Psoas muscle (tissue), 8 donors: ENCODE results near the gene MGAT3. TPM values are rescaled to one million over a fixed set of nuclear protein-coding genes. Genes with fewer than 3 reads are reported as not detected.

Source experiments
- ATAC-seq, 4 donors: fragments of 200-7000 bp; cut with Tn5 transposase; one replicate each; pipeline ENCODE4 v1.9.1; 2020; ENCODE audit warnings: moderate library complexity in 3 of 4, mild to moderate bottlenecking in 2 of 4
- DNase-seq, 2 donors: peaks; one replicate each; pipeline ENCODE4 v3.0.0-alpha.2; 2020
- H3K27ac ChIP-seq: fragments of 200-600 bp; one replicate; pipeline ENCODE4 v1.8.0; 2022
- H3K27me3 ChIP-seq, 3 donors: fragments of 200-600 bp in 1 of 3; one replicate each; pipeline versions ENCODE4 v1.6.1 to v1.8.0; 2013 to 2022; ENCODE audit warnings: low read length in 2 of 3, mild to moderate bottlenecking in 2 of 3, moderate library complexity in 1 of 3; ENCODE audit not compliant: insufficient read depth in 3 of 3
- H3K36me3 ChIP-seq, 2 donors: fragments of 200-600 bp in 1 of 2; one replicate each; pipeline versions ENCODE4 v1.6.1 to v1.8.0; 2013 to 2022; ENCODE audit warnings: low read depth in 1 of 2, mild to moderate bottlenecking in 1 of 2, moderate library complexity in 1 of 2; ENCODE audit not compliant: insufficient read depth in 1 of 2
- H3K4me1 ChIP-seq: fragments of 200-600 bp; one replicate; pipeline ENCODE4 v1.8.0; 2022
- H3K4me3 ChIP-seq: fragments of 200-600 bp; one replicate; pipeline ENCODE4 v1.8.0; 2022; ENCODE audit warnings: mild to moderate bottlenecking
- H3K9me3 ChIP-seq: fragments of 200-600 bp; one replicate; pipeline ENCODE4 v1.8.0; 2022
- WGBS, 3 donors: extraction: QIAGEN DNeasy Blood & Tissue Kit; methylation state at CpG; one replicate each; pipeline versions ENCODE4 v1.1.6 to v1.1.7; 2013; 5-methylcytosine and 5-hydroxymethylcytosine counted together
- intact Hi-C, 2 donors: fragments of 100-400 bp; cut with DNase I; formaldehyde crosslinking; loops; one replicate each; pipeline versions ENCODE4 v1.11.0 to v1.14.2; 2022
- polyA plus RNA-seq, 3 donors: library from polyadenylated mRNA; stranded (reverse); fragments of 200-250 nt; gene quantifications; one replicate each; pipeline ENCODE4 v1.2.3, GENCODE V29; 2013
- total RNA-seq, 4 donors: library from RNA; stranded (reverse); fragmentation: NEBNext Ultra II Directional in 2 of 4; extraction: Animal tissue kit (Norgen Biotek cat#: 25700) in 2 of 4; gene quantifications; one replicate each; pipeline versions ENCODE4 v1.2.1 to v1.2.4, GENCODE V29; 2021 to 2023
- TF ChIP-seq, protein P1 (sequence below): fragments of 200-600 bp; IDR thresholded peaks from one replicate; pipeline ENCODE4 v1.8.0; 2022; ENCODE audit warnings: antibody characterized with exemption
- donor health status: healthy with polysubstance abuse.
- donor health status: DM: no; HTN: no; CAD: no; lungs with moderate emphysema.
- donor health status: Bipolar disorder and iron deficiency.
- donor health status: healthy.
- donor health status: DM: yes; HTN: yes; CAD: no.
- donor health status: DM: no; HTN: no; CAD: no.
- donor health status: DM: no; HTN: no; CAD: no.
- donor health status: DM: yes; HTN: yes; CAD: no.

Gene MGAT3
- total and polyA plus RNA-seq, 7 donors = 0.53 to 2.2 (median 1.4) TPM

DNA sequence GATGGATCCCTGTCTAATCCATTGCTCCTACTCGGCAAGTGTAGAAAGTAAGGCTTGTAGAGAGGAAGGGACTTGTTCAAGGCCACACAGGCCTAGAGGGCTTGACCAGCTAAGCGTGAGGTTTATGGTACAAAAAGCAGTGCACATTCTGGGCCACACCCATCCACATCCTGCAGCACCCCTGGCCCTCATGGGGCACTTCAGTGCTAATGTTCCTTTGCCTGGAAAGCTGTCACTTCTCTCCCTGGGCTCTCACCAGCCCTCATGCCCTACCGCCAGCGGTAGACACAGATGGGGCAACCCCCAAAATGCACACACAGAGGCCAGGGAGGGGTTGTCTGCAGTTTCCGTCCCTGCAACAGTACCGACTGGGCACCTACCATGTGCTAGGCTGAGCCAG, 7.1 kb upstream of the MGAT3 start:
- TF ChIP-seq, protein P1, sequence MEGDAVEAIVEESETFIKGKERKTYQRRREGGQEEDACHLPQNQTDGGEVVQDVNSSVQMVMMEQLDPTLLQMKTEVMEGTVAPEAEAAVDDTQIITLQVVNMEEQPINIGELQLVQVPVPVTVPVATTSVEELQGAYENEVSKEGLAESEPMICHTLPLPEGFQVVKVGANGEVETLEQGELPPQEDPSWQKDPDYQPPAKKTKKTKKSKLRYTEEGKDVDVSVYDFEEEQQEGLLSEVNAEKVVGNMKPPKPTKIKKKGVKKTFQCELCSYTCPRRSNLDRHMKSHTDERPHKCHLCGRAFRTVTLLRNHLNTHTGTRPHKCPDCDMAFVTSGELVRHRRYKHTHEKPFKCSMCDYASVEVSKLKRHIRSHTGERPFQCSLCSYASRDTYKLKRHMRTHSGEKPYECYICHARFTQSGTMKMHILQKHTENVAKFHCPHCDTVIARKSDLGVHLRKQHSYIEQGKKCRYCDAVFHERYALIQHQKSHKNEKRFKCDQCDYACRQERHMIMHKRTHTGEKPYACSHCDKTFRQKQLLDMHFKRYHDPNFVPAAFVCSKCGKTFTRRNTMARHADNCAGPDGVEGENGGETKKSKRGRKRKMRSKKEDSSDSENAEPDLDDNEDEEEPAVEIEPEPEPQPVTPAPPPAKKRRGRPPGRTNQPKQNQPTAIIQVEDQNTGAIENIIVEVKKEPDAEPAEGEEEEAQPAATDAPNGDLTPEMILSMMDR = no peak
- DNase-seq = no peak
- Histone ChIP-seq H3K27me3 (no peaks in the 10 kb centered on the region), H3K27ac (no peak overlapping the region), H3K9me3 (no peaks in the 10 kb centered on the region), H3K4me1 (no peaks in the 10 kb centered on the region), H3K4me3 (no peak overlapping the region), H3K36me3 (no peaks in the 10 kb centered on the region)
- intact Hi-C loops = no loop called here
- WGBS, 3 donors = 88 to 92% (median 91%) methylated on average over 6 of the region's 6 CpGs
- no peak for ATAC-seq

DNA sequence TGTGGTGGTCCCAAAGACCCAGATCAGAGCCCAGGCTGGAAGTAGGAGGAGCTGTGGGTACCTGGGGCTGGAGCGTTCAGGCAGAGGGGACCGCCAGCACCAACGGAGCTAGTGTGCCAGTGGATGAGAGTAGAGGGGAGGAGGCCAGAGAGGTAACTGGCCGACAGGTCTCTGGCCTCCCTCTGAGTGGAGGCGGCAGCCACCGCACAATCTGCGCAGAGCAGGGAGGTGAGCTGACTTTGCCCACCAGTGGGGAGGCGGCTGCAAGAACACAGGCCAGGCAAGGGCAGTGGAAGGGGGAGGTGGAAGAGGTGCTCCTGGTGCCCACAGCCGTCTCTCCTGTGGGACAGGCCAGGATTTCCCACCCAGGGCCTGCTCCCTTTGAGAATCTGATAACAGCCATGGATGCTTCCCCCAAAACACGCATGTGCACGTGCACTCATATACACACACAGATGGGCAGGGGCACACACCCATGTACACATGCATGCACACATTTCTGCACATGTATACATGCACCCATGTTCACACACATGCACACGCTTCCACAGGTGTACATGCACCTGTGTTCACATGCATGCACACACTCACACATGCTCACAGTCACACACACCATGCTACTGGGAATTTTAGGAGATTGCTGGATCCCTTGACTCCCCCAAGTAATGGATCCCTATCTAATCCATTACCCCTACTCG, 6.4 kb upstream of the MGAT3 start:
- no peak for ATAC-seq
- Histone ChIP-seq H3K36me3 (no peaks in the 10 kb centered on the region), H3K9me3 (no peaks in the 10 kb centered on the region), H3K4me3 (no peak overlapping the region), H3K27me3 (no peaks in the 10 kb centered on the region), H3K4me1 (no peaks in the 10 kb centered on the region), H3K27ac (no peak overlapping the region)
- TF ChIP-seq, protein P1 = no peak
- no peak for DNase-seq
- 89 to 94% (median 91%) methylated on average over 13 of the region's 13 CpGs for WGBS, 3 donors
- intact Hi-C loops = no loop called here

DNA sequence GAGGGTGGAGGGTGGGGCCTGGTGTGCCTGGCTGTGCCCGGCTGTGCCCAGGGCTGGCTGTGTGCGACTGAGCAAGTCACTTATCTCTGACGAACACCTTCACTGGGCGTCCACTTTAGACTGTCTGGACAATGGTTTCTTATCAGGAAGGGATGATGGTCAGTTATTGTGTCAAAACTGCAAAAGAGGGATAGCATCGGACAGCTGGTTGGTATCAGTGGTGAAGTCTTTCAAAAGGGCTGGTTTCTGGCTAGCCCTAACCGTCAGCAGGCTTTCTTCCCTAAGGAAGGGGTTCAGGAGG, 4.1 kb upstream of the MGAT3 start:
- Histone ChIP-seq H3K9me3 (no peaks in the 10 kb centered on the region), H3K4me3 (no peak overlapping the region), H3K36me3 (no peaks in the 10 kb centered on the region), H3K27me3 (peaks cover 0 to 14% (median 7%) of the 10 kb centered on the region in 3 donors), H3K4me1 (no peaks in the 10 kb centered on the region), H3K27ac (no peak overlapping the region)
- DNase-seq (no peak), ATAC-seq (no peak)
- intact Hi-C loops = no loop called here
- 72 to 82% (median 74%) methylated on average over 6 of the region's 6 CpGs for WGBS, 3 donors
- TF ChIP-seq, protein P1 = no peak

DNA sequence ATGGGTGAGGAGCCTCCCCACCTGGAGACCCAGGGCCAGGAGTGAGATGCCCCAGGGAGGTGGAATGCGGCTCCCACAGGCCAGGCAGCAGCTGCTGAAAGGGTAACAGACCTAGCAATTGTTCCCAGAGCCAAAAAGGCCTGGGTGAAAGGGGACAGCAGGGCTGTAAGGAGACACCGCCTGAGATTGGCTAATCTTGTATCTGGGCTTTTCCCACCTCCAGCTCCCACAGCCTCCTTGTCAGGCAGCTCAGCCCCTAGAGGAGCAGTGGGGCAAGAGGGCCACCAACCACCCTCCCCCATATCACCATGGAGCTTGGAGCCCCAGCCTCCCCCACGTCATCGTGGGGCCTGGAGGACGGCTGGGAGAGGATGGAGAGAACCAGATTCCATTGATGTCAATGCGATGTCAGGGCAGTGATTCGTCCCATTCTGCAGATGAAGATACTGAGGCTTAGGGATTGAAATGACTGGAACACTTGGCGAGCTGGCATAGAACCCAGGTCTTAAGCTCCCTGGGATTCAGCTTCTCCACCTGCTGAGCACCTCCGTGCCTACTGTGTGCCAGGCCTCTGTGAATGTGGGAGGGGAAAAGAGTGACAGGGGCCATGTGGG, 2.9 kb upstream of the MGAT3 start:
- TF ChIP-seq, protein P1 = no peak
- DNase-seq (no peak), ATAC-seq (peak; percentile 33 to 48 (median 44))
- H3K9me3 ChIP-seq = no peaks in the 10 kb centered on the region
- H3K27me3 ChIP-seq = peaks cover 0 to 26% (median 12%) of the 10 kb centered on the region in 3 donors
- H3K36me3 ChIP-seq = no peaks in the 10 kb centered on the region
- no peaks in the 10 kb centered on the region for H3K4me1 ChIP-seq
- 59 to 69% (median 61%) methylated on average over 9 of the region's 9 CpGs for WGBS, 3 donors
- intact Hi-C loops = no loop called here
- H3K27ac ChIP-seq = no peak overlapping the region
- H3K4me3 ChIP-seq = no peak overlapping the region
